C4-2B (cell line): ENCODE data around the gene DNAJB13.

Experiments used
- ZFX ChIP-seq: fragments of 450-650 bp; IDR thresholded peaks from 2 replicates; pipeline ENCODE4 v1.6.1; 2017
- TF ChIP-seq, protein P1 (sequence below): fragments of 450-650 bp; conservative IDR thresholded peaks from 2 replicates; pipeline ENCODE4 v1.5.1; 2017; ENCODE audit warnings: mild to moderate bottlenecking

- TF ChIP-seq, protein P1, sequence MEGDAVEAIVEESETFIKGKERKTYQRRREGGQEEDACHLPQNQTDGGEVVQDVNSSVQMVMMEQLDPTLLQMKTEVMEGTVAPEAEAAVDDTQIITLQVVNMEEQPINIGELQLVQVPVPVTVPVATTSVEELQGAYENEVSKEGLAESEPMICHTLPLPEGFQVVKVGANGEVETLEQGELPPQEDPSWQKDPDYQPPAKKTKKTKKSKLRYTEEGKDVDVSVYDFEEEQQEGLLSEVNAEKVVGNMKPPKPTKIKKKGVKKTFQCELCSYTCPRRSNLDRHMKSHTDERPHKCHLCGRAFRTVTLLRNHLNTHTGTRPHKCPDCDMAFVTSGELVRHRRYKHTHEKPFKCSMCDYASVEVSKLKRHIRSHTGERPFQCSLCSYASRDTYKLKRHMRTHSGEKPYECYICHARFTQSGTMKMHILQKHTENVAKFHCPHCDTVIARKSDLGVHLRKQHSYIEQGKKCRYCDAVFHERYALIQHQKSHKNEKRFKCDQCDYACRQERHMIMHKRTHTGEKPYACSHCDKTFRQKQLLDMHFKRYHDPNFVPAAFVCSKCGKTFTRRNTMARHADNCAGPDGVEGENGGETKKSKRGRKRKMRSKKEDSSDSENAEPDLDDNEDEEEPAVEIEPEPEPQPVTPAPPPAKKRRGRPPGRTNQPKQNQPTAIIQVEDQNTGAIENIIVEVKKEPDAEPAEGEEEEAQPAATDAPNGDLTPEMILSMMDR: no peak
- no peak for TF ChIP-seq ZFX
Observed at GRCh38 chr11:73931951-73932350, 18.9 kb upstream of the DNAJB13 start.
